ENCODE results near the gene GATM. TPM values are rescaled to one million over a fixed set of nuclear protein-coding genes. Genes with fewer than 3 reads are reported as not detected.

GATM gene
- polyA plus RNA-seq, 1 experiment = 0.07 TPM

DNA sequence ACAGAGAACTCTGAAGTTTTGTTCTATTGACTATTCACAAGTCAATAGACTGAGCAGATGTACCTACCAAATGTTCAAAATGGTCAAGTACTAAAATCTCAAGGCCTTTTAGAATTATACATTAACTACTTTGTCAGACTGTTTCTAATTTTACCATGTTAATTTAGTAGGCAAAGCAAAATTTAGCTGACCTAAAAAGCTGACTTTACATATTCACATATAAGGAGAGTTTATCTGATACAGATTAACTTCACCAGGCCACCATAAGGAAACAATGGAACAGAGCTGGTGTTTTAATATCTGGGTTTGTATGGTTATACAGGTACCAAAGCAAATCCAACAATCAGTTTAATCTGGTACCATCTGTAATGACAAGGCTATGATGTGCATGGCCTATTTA lies 15.9 kb downstream of the GATM start:
- Histone ChIP-seq H3K4me3 (ENCODE audit: low read depth, low read length) (no peak overlapping the region), H3K9me3 (ENCODE audit: control insufficient read depth, insufficient read depth, low read length) (no peaks in the 10 kb centered on the region), H3K27ac (ENCODE audit: low read depth, low read length) (no peak overlapping the region), H3K27me3 (ENCODE audit: control insufficient read depth, insufficient read depth, low read length) (peaks cover 2% of the 10 kb centered on the region)
- no peak for DNase-seq (ENCODE audit: low read depth, low spot score)
- CTCF ChIA-PET = interaction anchor here (1.3 kb wide), 1 partner anchor 38 kb away, joined by 3 read pairs; no protein-coding TSS in a partner anchor
- TF ChIP-seq, protein P1, sequence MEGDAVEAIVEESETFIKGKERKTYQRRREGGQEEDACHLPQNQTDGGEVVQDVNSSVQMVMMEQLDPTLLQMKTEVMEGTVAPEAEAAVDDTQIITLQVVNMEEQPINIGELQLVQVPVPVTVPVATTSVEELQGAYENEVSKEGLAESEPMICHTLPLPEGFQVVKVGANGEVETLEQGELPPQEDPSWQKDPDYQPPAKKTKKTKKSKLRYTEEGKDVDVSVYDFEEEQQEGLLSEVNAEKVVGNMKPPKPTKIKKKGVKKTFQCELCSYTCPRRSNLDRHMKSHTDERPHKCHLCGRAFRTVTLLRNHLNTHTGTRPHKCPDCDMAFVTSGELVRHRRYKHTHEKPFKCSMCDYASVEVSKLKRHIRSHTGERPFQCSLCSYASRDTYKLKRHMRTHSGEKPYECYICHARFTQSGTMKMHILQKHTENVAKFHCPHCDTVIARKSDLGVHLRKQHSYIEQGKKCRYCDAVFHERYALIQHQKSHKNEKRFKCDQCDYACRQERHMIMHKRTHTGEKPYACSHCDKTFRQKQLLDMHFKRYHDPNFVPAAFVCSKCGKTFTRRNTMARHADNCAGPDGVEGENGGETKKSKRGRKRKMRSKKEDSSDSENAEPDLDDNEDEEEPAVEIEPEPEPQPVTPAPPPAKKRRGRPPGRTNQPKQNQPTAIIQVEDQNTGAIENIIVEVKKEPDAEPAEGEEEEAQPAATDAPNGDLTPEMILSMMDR (IDR thresholded peaks at IDR 0.05; ENCODE audit: low read depth, low read length) = no peak
- POLR2A ChIA-PET = no interaction called here

- CTCF ChIA-PET = interaction anchor here (1.3 kb wide), 1 partner anchor 39 kb away, joined by 3 read pairs; no protein-coding TSS in a partner anchor
- Histone ChIP-seq H3K27ac (ENCODE audit: low read depth, low read length) (no peak overlapping the region), H3K4me3 (ENCODE audit: low read depth, low read length) (no peak overlapping the region), H3K9me3 (ENCODE audit: control insufficient read depth, insufficient read depth, low read length) (no peaks in the 10 kb centered on the region), H3K27me3 (ENCODE audit: control insufficient read depth, insufficient read depth, low read length) (peaks cover 2% of the 10 kb centered on the region)
- TF ChIP-seq, protein P1 (IDR thresholded peaks at IDR 0.05; ENCODE audit: low read depth, low read length) = no peak
- no peak for DNase-seq (ENCODE audit: low read depth, low spot score)
- POLR2A ChIA-PET = no interaction called here
These were observed 16.5 kb downstream of the GATM start for GRCh38 chr15:45361878-45362277.

GRCh38 chr15:45355860-45356259 lies 22.5 kb downstream of the GATM start:
- H3K27me3 ChIP-seq (ENCODE audit: control insufficient read depth, insufficient read depth, low read length) = no peaks in the 10 kb centered on the region
- TF ChIP-seq, protein P1 (IDR thresholded peaks at IDR 0.05; ENCODE audit: low read depth, low read length) = no peak
- POLR2A ChIA-PET = no interaction called here

DNA sequence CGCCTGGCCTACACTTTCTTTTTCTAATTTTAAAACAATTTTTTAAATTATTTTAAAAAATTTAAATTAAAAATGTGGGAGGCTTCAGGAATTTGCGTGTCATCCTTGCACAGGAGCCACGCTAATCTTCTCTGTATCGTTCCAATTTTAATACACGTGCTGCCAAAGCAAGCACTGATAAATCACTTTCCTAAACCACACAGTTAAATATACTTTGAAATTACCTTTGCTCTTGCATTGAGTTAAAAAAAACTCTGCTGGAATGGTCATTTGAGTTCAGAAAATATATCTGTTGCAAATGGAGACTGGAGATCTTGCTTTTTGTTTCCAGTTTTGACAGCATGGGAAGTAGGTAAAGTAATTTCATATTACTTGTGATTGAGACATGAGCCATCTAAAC lies 23.6 kb downstream of the GATM start:
- Histone ChIP-seq H3K27ac (ENCODE audit: low read depth, low read length) (no peak overlapping the region), H3K4me3 (ENCODE audit: low read depth, low read length) (no peak overlapping the region), H3K9me3 (ENCODE audit: control insufficient read depth, insufficient read depth, low read length) (no peaks in the 10 kb centered on the region), H3K27me3 (ENCODE audit: control insufficient read depth, insufficient read depth, low read length) (no peaks in the 10 kb centered on the region)
- ChIA-PET POLR2A (no interaction called here), CTCF (interaction anchor here (0.7 kb wide), 1 partner anchor 35 kb away, joined by 5 read pairs; no protein-coding TSS in a partner anchor)
- DNase-seq (ENCODE audit: low read depth, low spot score) = no peak
- TF ChIP-seq, protein P1 (IDR thresholded peaks at IDR 0.05; ENCODE audit: low read depth, low read length) = no peak

More at GRCh38 chr15:45355860-45356259, 22.5 kb downstream of the GATM start:
- DNase-seq (ENCODE audit: low read depth, low spot score) = no peak
- H3K27ac ChIP-seq (ENCODE audit: low read depth, low read length) = no peak overlapping the region
- CTCF ChIA-PET = no interaction called here
- no peaks in the 10 kb centered on the region for H3K9me3 ChIP-seq (ENCODE audit: control insufficient read depth, insufficient read depth, low read length)
- no peak overlapping the region for H3K4me3 ChIP-seq (ENCODE audit: low read depth, low read length)

GRCh38 chr15:45351227-45351626 lies 27.1 kb downstream of the GATM start:
- Histone ChIP-seq H3K27ac (ENCODE audit: low read depth, low read length) (no peak overlapping the region), H3K9me3 (ENCODE audit: control insufficient read depth, insufficient read depth, low read length) (no peaks in the 10 kb centered on the region), H3K4me3 (ENCODE audit: low read depth, low read length) (no peak overlapping the region), H3K27me3 (ENCODE audit: control insufficient read depth, insufficient read depth, low read length) (no peaks in the 10 kb centered on the region)
- no peak for DNase-seq (ENCODE audit: low read depth, low spot score)
- CTCF ChIA-PET = no interaction called here
- POLR2A ChIA-PET = no interaction called here
- TF ChIP-seq, protein P1 (IDR thresholded peaks at IDR 0.05; ENCODE audit: low read depth, low read length) = no peak

Measured in AG04450 (cell line).